ENCODE data around the gene NEDD9. TPM values are rescaled to one million over a fixed set of nuclear protein-coding genes. Genes with fewer than 3 reads are reported as not detected.
A peak's percentile ranks its signal among the peaks of the same experiment; 100 is the strongest.

Gene NEDD9
- total and polyA plus RNA-seq, 2 of the 13 experiments (the other 11 are each of a cell fraction or from before 2014, with no cell fraction given): 27.1 to 389 TPM

- peak; percentile 64 for TF ChIP-seq USF2 (IDR thresholded peaks at IDR 0.05; ENCODE audit: low read depth, low read length)
- no peak; the same call in 1 of the 2 replicates for TF ChIP-seq USF2 (CRISPR knock-in tag; IDR thresholded peaks at IDR 0.05; ENCODE audit: borderline replicate concordance)
- TF ChIP-seq NFYC (CRISPR knock-in tag; IDR thresholded peaks at IDR 0.05): no peak
- TF ChIP-seq PATZ1 (CRISPR knock-in tag; IDR thresholded peaks at IDR 0.05): no peak
- peak; percentile 59; the same call in 1 of the 2 replicates for TF ChIP-seq EHMT2 (IDR thresholded peaks at IDR 0.05; ENCODE audit: borderline replicate concordance, low read depth, low read length)
- no peak for TF ChIP-seq RXRA (CRISPR knock-in tag; IDR thresholded peaks at IDR 0.05)
- no peak for TF ChIP-seq FOXO1 (CRISPR knock-in tag; IDR thresholded peaks at IDR 0.05)
- TF ChIP-seq ZBTB44 (CRISPR knock-in tag; IDR thresholded peaks at IDR 0.05): no peak
- TF ChIP-seq SNAPC5 (CRISPR knock-in tag; IDR thresholded peaks at IDR 0.05; ENCODE audit: borderline replicate concordance): no peak
- no peak for TF ChIP-seq ZSCAN25 (CRISPR knock-in tag; IDR thresholded peaks at IDR 0.05)
- no peak for TF ChIP-seq ZBTB2 (CRISPR knock-in tag; IDR thresholded peaks at IDR 0.05; ENCODE audit: low read depth)
Observed at GRCh38 chr6:11263291-11263775, 30.9 kb upstream of the NEDD9 start (continued).

All from HepG2 (cell line).